GM18526 (cell line): ENCODE measurements around the gene CROCC2.

Source experiments
- POLR2A ChIP-seq: IDR thresholded peaks from 3 replicates; pipeline ENCODE4 v1.6.1; 2011; ENCODE audit not compliant: insufficient read length; ENCODE audit errors: extremely low read depth

The CROCC2 gene

GRCh38 chr2:240906911-240907590 lies 915 bp downstream of the CROCC2 start:
- no peak for TF ChIP-seq POLR2A

DNA sequence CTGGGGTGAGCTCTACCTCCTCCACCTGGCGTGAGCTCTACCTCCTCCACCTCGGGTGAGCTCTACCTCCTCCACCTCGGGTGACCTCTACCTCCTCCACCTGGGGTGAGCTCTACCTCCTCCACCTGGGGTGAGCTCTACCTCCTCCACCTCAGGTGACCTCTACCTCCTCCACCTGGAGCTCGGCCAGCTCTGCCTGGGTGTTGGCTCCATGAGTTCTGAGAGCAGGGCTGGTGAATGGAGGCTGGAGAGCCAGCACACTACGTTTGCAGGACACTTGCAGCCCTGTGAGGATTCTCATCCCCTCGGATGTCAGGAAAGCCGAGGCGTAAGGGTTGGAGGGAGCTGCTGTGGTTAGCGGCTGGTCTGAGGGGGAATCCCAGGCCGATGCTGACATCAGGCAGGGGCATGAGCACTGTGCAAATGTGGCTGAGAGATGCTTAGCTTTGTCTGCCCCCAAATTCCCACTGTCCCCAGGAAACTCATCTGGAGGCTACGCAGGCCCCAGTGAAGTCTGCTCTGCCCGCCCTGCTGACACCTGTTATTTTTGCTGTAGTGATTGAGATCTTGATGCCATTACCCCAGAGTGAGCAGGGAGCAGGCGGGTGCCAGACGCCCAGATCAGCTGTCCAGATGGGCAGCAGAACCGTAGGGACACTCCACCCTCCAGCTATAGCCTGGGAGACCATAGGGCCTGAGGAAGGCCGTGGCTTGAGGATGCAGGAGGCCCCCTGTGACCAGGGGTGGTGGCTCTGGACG lies 3.3 kb downstream of the CROCC2 start:
- no peak for TF ChIP-seq POLR2A

DNA sequence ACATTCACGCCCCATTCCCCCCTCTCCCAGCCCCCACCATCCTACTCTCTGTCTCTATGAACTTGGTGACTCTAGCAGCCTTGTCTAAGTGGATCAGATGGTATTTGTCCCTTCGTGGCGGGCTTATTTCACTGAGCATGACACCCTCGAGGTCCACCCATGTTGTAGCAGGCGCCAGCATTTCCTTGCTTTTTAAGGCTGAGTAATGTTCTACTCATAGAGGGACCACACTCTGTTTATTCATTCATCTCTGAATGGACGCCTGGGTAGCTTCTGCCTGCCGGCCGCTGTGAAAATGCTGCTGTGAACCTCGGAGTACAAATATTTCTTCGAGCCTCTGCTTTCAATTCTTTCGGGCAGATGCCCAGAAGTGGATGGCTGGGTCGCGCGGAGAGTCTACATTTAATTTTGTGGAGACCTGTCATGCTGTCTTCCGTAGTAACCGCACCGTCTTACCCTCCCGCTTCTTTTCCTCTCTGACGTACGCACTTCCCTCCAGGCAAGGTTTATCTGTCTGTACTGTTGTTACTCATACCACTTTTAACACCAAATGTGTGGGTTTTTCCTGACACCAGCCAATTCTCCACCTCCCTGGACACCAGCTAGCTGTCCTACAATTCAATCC lies 5.6 kb downstream of the CROCC2 start:
- no peak for TF ChIP-seq POLR2A

GRCh38 chr2:240912878-240913809 lies 7.0 kb downstream of the CROCC2 start:
- no peak for TF ChIP-seq POLR2A

DNA sequence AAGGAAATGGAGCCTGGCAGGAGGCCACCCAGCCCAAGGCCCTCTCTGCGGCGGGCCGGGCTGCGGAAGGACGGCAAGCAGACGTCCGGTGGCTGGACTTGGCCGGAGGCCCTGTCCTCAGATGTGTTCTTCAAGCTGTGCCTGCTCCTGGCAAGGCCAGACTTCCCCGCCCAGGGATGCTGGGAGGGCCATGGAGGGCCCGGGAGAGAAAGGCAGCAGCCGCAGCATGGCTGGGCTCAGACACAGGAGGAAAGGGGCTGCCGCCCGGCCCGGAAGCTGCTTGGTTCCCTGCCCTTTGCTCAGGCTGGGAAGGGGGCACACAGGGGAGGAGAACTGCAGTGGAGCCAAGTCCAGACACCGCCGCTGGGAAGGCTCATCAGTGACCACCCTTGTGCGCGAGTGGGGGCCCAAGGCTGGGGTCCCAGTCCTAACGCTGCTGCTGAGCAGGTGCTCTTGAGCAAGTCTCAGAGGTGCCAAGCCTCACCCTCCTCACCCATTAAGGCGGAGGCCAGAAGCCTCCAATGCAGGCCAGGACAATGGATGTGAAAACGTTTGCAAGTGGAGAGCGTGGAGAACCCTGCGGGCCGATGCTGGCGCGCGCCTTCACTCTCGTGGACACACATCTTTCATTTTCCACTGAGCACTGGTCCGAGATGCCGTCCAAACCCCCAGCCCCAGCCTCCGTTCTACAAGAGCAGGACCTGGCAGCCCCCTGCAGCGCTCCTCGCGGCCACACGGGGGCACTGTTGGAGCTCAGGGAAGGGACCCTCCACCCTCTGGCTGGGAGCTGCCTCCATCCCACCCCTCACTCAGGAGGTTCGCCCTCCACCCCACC lies 7.9 kb downstream of the CROCC2 start:
- no peak for TF ChIP-seq POLR2A

DNA sequence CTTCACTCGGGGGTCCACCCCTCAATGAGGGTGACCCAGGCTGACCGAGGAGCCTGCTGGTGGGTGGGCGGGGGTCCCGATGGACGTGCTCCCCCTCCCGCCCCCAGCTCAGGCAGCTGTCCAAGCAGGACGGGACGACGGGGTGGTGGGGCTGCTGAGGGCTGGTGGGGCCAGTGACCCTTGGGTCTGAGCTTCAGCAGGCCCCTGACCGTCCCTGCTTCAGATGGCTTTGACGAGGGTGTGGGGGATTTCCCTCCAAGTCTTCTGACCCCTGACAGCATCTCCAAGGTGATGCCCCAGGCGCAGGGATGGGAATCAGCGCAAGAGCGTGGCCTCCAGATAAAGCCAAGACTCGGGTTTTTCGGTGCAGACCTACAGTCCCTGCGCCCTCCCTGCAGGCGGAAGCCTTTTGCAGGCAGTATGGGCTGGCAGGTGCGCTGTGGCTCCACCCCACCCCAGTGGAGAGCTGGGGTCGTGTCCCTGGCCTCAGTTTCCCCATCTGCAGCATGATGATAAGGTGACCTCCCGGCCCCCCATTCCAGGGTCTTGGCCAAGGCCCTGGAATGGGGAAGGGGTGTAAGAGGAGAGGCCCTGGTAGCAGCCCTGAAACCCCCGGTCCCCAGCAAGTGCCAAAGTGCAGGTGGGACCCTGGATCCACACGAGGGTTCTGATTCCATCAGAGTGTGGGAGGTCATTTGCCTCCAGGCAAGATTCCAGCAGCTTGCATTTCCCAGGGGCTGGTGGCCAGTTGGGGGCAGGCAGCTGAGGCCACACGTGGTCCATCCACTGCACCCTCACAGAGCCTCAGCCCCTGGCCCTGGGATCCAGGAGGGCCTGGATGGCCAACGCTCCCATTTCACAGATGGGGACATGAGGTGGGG lies 8.7 kb downstream of the CROCC2 start:
- TF ChIP-seq POLR2A: no peak

DNA sequence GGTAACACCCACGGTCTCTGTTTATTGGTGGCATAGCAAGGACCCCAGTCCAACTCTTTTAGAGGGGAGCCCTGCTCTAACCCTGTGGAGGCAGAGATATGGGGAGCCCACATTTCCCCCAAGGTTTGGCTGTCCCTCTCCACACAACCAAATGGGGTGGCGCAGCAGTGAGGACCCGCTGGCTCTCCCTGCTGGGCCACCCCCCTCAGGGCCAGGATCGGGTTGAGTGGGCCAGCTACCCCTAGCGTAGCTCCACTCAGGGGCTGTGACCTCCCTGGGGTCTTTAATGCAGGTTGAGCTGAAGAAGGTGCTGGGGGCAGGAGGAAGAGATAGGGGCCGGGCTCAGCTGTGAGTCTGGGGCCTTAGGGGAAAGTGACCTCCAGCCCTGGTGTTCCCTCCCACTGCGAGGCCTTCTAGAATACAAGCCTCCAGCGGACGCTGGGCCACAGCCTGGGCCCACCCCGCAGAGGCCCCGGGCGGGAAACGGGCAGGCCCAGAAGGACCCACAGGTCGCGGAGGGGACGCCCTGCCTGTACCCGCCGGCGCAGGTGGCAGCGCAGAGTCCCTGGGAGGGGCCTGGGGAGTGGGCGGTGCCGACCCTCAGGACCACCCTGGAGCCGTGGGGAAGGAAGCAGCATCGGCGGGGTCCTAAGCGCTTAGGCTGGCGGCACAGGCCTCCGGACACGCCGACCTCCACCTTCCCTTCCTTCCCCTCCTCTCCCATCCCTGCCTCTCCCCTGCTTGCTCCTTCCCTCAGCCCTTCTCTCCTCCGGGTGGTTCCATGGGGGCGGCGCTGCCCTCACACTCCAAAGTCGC lies 9.6 kb downstream of the CROCC2 start:
- no peak for TF ChIP-seq POLR2A

GRCh38 chr2:240916571-240917008 lies 10.5 kb downstream of the CROCC2 start:
- no peak for TF ChIP-seq POLR2A

DNA sequence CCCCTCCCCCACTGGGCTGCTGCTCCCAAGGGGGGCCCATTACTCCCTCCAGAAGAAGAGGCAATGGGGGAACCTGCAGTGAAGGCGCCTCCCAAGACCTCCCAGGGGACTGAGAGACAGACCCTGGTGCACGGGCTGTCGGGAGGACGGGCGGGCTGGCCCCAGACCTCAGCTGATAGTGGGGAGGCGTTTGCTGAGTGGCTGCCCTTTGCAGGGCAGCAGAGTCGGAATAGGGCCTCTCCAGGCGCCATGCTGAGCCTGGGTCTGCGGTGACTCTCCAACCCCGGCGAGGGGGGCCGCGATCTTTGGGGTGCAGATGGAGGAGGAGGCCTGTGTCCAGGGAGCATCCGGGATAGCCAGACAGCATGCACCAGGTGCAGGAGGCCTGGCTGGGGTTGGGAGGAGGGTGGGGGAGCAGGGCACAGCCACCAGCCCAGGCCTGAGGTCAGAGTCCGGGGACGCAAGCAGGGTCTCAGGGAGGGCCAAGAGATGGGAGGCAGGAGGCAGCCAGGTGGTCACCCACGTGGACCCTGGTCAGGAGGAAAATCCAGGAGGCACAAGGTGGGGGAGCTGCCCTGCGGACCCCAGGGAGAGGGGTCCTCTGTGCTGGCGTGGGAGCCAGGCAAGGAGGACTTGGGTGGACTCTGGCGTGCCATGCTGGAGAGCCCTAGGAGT lies 11.0 kb downstream of the CROCC2 start:
- no peak for TF ChIP-seq POLR2A

DNA sequence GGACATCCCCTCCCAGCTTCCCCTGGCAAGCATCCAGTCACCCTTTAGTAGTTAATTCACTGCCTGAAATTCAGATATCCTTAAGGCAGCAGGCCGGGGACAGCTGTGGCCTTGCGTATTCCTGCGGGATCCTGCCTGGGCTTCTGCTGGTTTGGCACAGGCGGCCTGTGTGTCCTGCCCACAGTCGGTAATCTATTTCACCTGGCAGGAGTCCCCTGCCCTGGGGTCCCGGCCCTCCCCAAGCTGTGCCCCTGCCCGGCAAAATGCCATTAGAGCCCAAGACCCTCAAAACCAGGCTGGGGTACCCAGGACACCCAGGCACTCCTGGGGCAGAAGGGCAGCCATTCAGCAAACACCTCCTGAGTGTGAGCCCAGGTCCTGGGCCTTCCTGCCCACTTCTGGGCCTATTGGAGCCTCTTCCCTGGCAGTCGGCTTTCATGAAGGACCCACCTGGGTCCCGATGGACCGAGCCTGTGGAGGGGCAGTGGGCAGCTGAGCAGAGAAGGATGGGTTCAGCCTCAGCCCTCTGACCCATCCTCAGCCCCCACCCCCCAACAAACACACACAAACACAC lies 11.6 kb downstream of the CROCC2 start:
- TF ChIP-seq POLR2A: no peak

DNA sequence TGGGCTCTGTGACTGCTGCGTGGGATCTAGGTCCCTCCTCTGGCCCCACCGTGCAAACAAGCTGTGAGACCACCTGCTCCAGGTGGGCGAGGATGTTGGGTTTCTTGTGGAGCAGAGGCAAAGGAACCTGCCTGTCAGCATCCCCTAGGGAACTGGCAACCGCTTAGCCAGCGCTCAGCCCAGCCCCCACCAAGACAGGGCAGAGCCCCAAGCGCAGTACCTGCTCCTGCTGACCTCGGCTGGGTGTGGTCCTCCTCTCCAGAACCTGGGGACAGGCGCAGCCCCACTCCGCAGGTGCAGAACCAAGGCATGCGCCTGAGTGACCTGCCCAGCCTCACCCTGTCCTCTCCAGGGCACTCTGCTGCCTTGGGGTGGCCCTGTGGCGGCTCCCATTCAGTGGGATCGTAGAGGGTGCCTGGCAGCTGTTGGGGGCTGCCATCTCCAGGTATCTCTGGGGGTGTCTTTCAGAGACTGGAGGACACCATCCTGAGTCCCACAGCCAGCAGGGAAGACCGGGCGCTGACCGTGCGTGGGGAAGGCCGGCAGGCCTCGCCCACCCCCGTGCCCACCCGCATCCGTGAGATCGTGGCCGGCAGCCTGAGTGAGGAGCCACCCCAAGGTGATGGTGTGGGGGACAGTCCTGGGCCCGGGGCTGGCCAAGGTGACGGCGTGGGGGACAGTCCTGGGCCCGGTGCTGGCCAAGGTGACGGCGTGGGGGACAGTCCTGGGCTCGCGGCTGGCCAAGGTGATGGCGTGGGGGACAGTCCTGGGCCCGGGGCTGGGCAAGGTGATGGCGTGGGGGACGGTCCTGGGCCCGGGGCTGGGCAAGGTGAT lies 12.3 kb downstream of the CROCC2 start:
- TF ChIP-seq POLR2A: no peak
